Measurements from ENCODE around the gene KLHL26. TPM values are rescaled to one million over a fixed set of nuclear protein-coding genes. Genes with fewer than 3 reads are reported as not detected.
A peak's percentile ranks its signal among the peaks of the same experiment; 100 is the strongest.
"Not testable (repeated sequence)": the region's sequence is repeated elsewhere in the genome, so short reads cannot be mapped to it uniquely, and the experiment has no call there.

Gene KLHL26, protein sequence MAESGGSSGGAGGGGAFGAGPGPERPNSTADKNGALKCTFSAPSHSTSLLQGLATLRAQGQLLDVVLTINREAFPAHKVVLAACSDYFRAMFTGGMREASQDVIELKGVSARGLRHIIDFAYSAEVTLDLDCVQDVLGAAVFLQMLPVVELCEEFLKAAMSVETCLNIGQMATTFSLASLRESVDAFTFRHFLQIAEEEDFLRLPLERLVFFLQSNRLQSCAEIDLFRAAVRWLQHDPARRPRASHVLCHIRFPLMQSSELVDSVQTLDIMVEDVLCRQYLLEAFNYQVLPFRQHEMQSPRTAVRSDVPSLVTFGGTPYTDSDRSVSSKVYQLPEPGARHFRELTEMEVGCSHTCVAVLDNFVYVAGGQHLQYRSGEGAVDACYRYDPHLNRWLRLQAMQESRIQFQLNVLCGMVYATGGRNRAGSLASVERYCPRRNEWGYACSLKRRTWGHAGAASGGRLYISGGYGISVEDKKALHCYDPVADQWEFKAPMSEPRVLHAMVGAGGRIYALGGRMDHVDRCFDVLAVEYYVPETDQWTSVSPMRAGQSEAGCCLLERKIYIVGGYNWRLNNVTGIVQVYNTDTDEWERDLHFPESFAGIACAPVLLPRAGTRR
- 1.4 and 2.9 TPM in 2 replicates for total RNA-seq

DNA sequence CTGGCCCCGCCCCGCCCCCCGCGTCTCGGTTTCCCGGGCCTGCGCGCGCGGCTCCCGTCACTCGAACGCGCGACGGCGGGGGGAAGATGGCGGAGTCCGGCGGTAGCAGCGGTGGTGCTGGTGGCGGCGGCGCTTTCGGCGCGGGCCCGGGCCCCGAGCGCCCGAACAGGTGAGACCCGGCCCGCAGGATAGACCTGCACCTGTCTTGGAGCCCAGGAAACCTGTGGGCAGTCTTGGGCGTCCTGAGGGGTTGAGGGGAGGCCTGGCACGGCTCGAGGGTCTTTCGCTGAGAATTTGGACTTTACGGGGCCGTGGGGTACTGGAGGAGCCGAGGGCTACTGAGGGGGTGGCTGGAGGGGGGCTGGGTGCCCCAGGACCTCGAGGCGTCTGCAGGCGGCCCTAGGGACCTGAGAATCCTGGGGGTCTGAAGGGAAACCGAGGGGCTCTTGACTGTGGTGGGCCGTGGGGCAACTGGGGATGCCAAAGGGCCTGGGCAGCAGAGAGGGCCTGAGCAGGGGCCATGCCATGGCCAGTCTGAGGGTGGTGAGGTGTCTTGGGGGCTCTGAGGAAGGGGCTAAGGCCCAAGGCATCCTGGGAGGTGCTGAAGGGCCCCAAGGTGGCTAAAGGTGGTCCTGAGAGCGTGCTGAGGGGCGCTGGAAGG, at the start of gene KLHL26:
KLHL26 (plus strand) TSS at position 60 of the 661 bp plus-strand sequence; CDS start at position 87, 27 bp downstream.
- no peak for DNase-seq (ENCODE audit: low read depth in 2 of 2)

DNA sequence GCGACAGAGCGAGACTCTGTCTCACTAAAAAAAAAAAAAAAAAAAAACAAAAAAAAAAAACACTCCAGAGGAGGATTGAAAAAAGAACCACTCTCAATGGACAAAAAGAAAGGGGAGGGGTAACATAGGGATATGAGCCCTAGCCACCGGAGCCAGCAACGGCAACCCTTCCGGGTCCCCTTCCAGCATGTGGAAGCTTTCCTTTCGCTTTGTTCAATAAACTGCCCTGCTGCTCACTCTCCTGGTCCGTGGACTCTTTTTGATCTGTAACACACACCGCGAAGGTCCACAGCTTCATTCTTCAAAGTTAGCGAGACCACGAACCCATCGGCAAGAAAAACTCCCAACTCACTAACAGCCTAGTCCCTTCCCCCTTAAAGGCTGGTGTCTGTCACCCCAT, 49.3 kb upstream of the KLHL26 start:
- no peak for DNase-seq (ENCODE audit: low read depth in 2 of 2)

DNA sequence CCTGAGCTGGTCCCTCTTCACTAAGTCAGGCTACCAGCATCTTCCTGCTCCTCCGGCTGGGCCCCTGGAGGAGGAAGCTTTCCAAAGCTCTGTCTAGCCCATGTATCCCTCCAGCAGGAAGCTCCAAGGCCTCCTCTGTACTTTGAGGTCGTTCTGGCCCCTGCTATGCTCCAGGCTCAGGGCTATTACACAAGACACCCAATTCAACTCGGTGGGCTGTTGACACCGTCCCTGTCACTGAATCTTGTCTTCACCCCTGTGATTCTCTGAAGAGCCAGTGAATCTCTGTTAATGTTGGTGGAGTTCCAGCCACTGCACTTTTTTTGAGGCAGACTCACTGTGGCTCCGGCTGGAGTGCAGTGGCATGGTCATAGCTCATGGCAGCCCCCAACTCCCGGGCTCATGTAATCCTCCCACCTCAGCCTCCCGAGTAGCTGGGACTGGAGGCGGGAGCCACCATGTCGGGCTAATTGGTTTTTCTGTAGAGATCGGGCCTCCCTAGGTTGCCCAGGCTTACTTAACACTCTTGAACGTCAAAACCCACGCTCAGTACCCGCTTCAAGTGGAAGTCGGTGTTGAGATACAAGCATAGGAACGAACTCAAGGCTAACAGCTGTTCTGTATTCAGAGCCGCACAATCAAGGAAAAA, 48.7 kb upstream of the KLHL26 start:
- DNase-seq (ENCODE audit: low read depth in 2 of 2) = no peak

DNA sequence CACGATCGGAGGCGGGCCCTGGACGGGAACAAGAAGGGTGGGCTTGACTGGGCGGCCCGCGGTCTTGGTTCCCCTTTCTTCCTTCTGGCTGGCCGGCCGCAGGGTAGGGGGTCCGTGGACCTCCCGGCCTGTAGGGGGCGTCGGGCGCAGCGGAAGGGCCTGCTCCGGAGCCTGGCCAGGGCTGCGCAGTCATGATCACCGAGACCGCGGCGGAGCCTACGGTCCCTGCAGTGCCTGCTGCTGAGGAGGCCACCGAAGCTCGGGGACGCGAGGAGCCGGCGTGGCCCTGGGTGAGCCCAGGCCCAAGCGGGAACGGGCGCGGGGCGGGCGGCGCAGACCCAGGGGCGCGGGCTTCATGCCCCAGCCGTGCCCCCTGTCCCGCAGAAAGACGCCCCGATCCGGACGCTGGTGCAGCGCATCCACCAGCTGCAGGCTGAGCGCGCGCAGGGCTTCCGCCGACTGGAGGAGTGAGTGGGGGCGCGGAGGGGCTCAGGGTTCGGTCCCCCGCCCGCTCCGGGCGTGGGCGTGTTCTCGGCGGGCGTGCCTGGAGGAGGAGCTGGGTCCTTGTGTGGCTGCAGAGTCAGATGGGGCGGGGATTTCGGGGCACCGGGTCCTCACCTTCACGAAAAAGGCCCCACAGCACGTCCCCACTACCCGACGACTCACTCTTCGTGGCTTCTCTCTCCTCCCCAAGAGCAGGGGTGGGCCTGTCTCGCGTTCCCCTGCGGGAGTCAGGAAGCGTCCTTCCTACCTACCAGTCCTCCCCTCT, 48.0 kb upstream of the KLHL26 start, which contains the start of gene REX1BD:
REX1BD (plus strand) TSS at position 188 of the 769 bp plus-strand sequence; CDS start at position 192, 4 bp downstream.
- DNase-seq (ENCODE audit: low read depth in 2 of 2) = peak; percentile 64 to 84

DNA sequence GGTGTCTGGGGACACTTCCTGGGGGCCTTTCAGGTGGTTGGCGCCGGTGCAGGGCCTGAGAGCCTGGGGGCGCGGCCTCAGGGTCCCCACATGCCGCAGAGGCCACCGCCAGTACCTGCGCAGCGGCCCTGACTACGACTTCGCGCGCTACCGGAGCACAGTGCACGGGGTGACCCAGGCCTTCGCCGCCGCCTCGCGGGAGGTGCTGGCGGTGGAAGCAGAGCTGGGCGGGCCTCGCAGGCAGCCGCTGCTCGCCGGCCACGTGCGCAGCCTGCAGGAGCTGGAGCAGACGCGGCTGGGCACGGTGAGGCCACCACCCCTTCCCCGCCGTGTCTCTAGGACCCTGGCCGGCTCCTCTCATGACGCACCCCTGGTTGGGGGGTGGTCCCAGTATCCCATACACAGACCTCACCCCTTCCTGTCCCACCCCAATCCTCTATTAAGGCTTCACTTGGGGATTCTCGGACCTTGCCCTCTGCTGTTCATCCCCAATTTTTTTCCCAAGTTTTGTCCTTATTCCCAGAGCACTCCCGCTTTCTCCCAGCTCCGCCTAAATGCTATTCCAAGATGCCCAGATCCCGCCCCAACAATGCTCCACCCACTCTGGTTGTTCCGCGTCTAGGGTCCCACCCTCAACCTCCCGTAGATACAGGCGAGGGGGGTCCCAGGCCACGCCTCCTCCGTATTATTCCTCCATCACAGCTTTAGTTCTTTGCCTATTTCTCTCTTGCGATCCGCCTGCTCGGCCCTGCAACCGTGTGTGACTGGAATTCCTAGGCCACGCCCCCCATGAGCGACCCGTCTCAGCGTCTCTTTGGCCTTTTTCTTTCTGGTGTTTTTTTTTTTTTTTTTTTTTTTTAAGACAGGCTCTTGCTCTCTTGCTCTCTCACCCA, 47.2 kb upstream of the KLHL26 start:
- peak in 1 of 2 donors; percentile 74 for DNase-seq (ENCODE audit: low read depth in 2 of 2)

DNA sequence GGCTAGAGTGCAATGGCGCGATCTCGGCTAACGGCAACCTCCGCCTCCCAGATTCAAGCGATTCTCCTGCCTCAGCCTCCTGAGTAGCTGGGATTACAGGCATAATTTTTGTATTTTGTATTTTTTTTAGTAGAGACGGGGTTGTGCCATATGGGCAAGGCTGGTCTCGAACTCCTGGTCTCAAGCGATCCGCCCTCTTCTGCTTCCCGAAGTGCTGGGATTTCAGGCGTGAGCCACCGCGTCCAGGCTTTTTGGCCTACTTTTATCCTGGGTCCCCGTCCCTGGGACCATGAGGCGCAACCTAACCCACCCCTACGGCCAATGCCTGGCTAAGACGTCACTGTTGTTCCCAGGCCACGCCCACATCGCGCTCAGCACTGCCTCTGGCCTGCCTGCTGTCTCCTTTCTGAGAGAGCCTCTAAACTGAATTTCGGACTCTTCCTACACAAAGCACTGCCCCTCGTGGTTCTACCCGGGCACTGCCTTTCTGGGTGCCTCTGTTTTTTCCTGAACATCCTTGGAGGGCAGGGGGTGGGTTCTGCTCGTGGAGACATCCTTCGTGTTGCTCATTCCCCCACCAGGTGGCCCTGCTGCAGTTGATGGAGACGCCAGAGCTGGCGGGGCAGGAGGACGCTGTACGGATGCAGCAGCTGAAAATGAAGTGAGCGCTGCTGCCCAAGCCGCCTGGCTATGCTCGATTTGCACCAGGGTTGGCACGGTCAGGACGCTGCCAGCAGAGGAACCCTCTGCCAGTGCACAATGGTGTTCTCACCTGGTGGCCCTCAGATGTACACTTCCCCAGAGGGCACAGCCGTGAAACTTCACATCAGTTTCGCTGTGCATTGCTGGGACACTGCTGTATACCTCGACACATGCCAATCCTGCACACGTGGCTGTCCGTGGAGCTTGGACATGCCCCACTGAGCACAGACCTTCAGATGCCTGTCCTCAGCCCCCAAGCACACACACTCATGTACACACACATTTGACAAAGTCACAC, 46.3 kb upstream of the KLHL26 start:
- peak in 1 of 2 donors; percentile 53 for DNase-seq (ENCODE audit: low read depth in 2 of 2)

DNA sequence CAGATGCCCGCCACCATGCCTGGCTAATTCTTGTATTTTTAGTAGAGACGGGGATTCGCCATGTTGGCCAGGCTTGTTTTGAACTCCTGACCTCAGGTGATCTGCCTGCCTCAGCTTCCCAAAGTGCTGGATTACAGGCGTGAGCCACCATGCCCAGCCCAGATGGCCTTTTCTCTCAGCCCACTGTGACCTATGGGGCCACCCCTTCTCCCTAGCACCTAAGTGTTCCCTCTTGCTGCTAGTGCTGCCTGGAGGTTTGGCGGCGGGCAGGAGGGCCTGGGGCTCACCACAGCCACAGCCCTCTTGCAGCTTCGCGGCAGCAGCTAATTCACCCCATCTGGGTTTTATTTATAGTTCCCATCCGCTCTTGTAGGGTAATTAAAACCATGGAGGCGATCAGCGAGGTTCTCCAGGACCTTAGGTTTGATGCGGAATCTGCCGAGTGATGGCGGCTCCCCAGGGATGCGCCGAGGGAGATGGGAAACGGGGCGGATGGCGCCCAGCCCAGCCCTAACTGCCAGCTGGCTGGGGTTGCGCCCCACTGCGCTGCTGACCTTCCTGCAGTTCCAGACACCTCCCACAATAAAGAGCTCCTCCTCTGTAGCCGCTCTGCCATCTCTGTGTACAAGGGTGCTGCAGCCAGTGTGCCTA, 45.0 kb upstream of the KLHL26 start:
- no peak for DNase-seq (ENCODE audit: low read depth in 2 of 2)

DNA sequence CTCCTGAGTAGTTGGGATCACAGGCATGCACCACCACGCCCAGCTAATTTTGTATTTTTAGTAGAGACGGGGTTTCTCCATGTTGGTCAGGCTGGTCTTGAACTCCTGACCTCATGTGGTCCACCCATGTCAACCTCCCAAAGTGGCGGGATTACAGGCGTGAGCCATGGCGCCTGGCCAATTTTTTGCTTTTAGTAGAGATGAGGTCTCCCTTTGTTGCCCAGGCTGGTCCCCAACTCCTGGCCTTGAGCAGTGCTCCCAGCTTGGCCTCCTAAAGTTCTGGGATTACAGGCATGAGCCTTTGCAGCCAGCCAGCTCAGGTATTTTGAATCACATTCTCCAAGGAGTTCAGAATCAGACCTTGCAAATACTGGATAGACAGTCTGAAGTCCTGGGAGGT, 44.1 kb upstream of the KLHL26 start:
- DNase-seq (ENCODE audit: low read depth in 2 of 2) = not testable (repeated sequence)

DNA sequence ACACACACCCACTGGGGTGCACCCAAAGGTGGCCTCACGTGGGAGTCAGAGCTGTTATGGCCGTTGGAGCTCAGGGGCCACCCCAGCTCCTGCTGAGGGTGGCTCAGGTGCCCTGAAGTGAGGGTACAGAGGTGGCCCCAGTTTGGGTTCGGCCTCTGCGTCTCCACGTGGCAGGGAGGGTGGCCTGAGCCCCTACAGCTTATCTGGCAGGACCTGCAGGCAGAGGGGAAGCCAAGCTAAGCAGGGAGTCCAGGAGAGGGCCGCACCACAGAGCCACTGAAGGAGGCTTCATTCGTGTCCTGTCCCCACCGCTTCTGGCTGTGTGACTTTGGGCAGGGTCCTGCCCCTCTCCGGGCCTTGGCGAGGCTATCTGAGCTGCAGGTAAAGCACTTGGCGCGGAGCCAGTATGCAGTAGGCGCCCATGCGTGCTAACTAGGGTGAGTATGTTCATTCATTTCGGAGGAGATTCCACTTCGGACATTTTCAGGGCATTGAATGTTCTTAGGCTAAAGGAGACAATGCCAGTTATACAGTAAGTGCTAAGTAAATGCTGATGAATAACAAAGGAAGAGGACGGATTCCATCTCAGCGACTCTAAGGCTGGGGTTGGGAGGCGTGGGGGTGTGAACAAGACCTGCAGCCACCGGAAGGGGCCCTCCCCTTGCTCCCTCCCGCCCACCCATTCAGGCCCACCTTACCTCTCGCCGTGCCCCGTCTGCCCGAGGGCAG, 43.3 kb upstream of the KLHL26 start:
- no peak for DNase-seq (ENCODE audit: low read depth in 2 of 2)

DNA sequence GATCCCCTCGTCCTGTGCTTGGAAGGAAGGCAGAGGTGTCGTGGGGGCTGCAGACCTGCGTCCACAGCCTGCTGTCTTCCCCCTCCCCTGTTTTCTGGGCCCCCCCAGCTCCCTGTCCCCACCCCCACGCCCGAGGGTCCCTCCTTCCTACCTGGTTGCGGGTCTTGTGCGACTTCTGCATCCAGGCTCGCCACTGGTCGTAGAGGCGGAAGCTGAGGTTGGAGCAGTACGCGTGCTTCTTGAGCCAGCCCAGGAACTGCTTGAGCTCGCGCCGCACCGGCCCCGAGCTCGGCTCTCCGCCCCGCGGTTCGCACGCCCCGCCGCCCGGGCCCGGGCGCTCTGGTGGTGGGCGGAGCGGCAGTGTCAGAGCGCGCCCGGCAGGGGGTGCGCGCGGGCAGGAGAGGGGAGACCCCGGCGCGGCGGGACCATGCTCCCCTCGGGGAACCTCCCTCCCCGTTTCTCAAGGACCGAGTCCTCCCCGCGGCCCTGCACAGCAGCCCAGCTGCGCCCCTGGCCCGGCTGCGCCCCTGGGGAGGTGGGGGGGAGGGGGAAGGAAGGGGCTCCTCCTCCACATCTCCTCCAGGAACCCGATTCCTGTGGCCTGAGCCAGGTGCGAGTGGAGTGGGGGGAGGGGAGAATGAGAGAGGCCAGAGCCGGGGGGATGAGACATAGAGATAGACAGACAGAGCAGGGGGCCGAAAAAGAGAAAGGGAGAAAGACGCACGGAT, 42.6 kb upstream of the KLHL26 start:
- peak in 1 of 2 donors; percentile 75 for DNase-seq (ENCODE audit: low read depth in 2 of 2)

DNA sequence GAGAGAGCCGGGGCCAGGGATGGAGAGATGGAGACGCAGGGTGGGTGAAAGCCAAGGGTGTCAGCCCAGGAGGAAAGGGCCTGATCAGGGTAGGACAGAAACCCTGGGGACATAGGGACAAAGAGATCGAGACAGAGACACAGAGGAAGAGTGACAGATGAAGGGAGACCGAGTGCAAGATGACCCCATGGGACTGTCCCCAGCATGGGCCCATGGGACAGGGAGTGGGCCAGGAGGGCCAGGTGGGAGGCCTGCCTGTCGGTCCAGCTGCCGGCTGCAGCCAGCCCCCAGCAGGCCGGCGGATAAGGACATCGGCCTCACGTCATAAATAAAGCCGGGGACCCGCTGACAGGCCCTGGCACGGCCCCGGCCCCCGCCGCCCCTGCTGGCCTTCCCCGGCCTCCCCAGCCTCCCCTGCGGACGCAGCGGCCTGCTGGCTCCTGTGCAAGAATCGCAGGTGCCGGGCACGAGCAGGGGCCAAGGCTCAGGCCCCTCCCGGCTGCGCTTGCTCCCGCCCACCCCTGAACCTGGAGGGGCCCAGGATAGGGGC, 41.9 kb upstream of the KLHL26 start:
- no peak for DNase-seq (ENCODE audit: low read depth in 2 of 2)

DNA sequence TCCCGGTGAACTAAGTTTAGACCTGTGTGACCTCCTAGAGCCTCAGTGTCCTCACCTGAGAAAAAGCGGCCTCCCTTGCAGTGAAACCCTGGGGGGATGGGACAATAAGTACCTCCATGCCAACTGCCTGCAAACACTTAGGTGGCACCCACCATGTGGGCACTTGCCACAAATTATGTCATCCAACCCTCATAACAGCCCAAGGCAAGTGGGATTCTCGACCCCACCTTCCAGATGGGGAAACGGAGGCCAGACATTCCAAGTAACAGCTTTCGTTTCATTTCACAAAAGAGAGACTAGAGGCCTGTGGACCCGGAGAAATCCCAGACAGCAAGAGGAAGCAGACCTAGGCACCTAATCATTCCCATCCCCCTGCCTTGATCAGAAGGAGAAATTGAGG, 41.4 kb upstream of the KLHL26 start:
- DNase-seq (ENCODE audit: low read depth in 2 of 2) = no peak

DNA sequence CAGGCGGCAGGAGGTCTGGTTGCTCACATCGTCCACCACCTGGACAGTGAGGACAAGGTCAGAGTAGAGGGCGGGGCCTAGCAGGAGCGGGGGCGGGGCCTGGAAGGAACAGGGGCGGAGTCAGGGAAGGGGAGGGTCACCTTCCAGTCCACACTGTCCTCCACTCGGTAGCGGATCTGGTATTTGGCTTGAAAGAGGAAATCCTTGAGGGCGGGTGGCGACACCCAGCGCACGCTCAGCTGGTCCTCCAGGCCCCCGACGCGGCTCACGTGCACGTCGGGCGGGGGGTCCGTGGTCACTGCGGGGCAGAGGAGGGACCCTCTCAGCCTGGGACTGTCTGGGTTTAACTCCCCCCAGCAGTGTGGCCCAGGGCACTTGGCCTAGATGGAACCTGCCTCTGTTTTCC, 40.1 kb upstream of the KLHL26 start:
- DNase-seq (ENCODE audit: low read depth in 2 of 2) = peak in 1 of 2 donors; percentile 52

DNA sequence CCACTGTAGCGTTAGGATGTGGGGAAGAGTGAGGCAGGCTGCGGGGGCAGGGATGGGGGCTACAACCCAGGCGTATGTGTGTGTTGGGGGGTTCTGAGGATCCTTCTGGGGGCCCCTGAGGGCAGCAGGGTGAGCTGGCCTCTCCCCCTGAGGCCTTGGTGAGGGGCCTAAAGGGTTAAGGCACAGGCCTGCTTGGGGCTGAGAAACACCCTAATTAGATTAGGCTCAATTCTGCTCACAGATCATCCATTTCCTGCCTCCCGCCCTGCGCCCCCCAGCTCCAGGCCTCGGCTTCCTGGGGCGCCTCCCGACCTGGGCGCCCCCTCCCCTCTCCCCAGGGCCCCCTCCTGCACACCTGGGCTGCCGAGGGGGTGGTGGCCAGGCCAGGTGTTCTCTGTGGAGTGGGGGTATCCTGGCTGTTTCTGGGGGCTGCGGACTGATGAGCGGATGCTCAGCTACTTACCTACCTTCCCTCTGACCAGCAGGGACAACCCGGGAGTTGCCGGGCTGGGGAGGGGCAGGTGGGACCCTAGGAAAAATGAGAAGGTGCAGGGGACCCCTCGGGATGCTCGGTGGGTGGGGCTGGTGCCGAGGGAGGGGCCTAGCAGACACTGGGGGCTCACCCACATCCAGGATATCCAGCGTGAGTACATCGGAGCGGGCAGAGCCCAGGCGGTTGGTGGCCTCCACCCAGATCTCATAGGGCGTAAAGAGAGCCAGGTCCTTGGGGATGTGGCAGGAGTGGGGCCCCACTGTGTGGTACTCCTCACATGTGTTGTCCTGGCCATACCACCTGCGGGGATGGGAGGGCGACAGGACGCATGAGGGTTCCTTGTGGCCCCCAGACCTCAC, 38.8 kb upstream of the KLHL26 start:
- DNase-seq (ENCODE audit: low read depth in 2 of 2) = no peak

DNA sequence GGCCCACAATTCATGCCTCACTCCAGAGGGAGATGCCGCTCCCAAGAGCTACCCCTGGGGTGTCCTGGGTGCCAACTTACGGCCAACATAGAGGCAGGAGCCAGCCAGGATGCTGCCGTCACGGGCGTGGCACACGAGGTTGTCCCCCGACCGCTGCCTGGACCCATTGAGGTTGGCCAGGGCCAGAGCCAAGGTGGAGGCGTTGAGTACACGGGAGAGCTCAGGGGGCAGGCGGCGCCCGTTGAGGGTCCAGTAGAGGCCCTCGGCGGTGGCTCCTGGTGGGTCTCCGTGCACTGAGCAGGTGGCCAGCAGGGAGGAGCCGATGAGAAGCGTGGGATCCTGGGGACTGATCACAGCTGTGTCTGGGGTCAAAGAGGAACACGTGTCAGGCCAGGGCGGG, 37.3 kb upstream of the KLHL26 start:
- DNase-seq (ENCODE audit: low read depth in 2 of 2) = no peak

All from dermis microvascular lymphatic vessel endothelial cell (primary cell).